NCI-H1105 (cell line): ENCODE data around the gene PRR7.

Experiments
- DNase-seq: peaks from one replicate; lab custom pipeline; 2025; lab: John Stamatoyannopoulos, UW

Gene PRR7

GRCh38 chr5:177452688-177453638 lies 6.3 kb downstream of the PRR7 start:
- DNase-seq: no peak

- DNase-seq: peak; percentile 15
Measured at GRCh38 chr5:177453852-177454396, 7.3 kb downstream of the PRR7 start.

DNA sequence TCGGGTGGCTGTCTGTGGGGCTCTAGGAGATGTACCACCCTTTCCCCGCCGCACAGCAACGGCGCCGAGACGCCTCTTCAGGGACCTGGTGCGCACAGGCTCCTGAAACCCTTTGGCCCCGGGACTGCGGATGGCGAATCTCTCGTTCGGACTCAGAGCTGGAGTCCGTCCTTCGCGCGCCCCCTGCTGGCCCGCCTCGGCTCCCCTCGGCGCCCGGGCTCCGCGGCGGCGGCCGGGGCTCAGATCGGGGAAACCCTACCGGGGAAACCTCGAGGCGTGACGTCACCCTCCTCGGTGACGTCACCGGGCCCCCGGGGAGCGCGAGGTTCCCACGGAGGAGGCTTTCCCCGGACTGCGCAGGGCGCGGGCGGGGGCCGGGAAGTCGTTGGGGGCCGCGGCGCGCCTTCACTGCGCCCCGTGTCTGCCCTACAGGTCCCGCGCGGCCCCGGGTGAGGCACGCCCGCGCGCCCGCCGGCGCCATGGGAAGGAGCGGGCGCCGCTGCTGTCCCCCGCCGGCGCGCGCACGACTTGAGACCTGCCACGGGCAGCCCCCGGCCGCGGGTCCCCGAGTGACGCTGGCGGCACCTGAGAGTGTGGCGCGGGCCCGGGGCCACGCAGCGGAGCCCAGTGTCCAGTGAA lies 7.9 kb downstream of the PRR7 start:
- peak; percentile 49 for DNase-seq

DNA sequence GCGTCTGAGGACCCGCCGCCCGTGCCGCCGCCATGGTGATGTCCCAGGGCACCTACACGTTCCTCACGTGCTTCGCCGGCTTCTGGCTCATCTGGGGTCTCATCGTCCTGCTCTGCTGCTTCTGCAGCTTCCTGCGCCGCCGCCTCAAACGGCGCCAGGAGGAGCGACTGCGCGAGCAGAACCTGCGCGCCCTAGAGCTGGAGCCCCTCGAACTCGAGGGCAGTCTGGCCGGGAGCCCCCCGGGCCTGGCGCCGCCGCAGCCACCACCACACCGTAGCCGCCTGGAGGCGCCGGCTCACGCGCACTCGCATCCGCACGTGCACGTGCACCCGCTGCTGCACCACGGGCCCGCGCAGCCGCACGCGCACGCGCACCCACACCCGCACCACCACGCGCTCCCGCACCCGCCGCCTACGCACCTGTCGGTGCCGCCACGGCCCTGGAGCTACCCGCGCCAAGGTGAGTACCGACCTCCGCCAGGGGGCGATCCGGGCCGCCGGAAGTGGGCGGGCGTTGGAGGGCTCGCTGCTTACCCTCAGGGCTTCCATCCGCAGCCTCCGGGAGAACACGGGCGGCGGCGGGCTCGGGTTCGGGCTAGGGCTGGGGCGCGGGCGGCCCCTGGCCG lies 8.5 kb downstream of the PRR7 start:
- peak; percentile 70 for DNase-seq

DNA sequence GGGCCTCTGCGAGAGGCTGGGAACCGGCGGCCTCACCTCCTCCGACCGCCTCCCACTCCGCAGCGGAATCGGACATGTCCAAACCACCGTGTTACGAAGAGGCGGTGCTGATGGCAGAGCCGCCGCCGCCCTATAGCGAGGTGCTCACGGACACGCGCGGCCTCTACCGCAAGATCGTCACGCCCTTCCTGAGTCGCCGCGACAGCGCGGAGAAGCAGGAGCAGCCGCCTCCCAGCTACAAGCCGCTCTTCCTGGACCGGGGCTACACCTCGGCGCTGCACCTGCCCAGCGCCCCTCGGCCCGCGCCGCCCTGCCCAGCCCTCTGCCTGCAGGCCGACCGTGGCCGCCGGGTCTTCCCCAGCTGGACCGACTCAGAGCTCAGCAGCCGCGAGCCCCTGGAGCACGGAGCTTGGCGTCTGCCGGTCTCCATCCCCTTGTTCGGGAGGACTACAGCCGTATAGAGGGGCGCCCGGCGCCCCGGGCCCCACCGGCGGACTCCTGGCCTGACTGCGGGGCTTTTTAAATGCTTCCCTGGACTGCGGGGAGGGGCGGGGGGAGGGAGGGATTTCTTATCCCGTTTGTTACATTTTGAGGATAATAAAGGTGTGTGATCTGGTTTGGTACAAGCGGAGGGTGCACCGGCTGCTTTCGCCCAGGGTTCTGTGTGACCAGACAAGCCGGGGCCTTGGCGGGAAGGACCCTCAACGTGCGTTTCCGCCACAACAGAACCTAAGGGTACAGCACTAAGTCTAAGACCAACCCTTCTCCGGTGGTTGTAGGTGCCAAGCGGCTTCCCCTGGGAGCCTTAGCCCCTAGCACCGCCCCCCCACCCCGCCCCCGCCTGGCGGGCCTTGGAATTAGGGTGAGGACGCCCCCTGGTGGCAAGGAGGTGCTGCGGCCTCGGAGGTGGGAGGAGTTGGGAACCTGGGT lies 9.3 kb downstream of the PRR7 start:
- DNase-seq: peak; percentile 79

- DNase-seq: no peak
Measured at GRCh38 chr5:177456591-177456964, 10.0 kb downstream of the PRR7 start.

DNA sequence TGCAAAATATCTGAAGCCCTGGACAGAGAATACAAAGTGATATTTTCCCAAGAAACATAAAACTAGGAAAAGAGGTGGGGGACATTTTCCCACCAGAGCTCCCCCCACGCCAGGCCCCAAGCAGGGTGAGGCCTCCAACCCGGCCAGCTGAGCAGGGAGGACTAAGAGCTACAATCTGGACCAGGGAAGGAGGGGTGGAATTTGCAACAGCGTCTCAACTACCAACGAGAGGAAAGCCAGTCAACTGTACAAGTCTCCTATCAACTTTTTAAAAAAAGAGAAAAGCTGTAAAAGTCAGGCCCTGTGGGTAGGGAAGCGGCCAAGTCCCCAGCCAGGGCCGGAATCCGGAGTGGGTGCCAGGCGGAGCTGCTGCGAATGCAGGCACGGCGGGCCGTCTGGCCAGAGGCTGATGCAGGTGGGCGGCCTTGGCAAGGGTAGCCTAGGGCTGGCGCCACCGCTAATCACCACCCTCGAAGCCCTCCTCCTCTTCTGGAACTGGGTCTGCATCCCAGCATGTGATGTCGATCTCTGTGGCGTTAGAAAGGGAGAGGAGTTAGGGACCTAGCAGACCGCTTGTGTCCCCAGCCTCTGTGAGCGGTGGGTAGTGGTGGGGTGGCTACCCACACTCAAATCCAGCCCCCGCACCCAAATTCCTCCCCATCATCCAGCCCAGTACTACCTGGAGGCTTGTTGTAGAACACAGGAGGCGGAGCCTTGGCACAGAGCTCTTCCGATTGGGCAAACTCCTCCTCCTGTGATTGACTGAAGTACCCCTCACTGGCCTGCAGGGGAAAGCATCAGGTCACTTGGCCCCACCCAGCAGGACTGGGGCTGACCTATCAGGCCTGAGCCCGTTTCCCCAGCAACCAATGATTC lies 10.6 kb downstream of the PRR7 start:
- peak; percentile 87 for DNase-seq

DNA sequence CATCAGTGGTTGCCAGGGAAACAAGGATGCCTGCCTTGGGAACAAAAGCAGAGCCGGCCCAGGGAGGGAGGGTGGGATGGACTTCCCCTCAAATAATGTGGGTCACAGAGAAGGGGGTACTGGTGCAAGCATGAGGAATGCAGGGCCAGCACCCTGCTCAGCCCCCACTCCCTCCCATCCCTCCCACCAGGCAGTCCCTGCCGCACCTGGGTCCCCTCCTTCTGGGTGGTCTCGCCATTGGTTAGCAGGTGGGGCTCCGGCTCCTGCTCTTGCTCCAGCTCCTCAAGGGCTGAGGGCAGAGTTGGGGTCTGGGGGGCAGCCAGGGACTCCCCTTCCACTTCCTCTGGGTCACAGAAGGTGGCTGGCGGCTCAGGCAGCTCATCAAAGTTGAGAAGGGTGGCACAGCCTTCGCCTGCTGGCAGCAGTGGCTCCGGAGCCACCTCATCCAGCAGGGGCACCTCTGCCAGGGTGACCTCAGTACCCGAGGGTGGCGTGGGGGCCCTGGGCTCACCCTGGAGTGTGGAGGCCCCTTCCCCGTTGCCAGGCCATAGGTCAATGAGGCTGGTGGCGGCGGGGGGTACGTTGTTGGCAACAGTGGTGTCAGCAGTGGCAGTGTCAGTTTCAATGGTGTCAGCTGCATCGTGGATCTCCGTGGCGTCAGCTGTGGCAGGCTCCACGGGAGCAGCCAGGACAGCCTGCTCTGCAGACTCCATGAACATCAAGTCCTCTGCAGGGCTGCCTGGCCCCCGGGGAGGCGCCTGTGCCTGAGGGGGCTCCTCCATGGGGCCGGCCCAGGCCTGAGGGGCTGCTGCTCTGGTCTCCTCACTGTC lies 11.5 kb downstream of the PRR7 start:
- DNase-seq: no peak

GRCh38 chr5:177458912-177459350 lies 12.3 kb downstream of the PRR7 start:
- DNase-seq: peak; percentile 12

GRCh38 chr5:177459357-177459756 lies 12.7 kb downstream of the PRR7 start:
- no peak for DNase-seq

DNA sequence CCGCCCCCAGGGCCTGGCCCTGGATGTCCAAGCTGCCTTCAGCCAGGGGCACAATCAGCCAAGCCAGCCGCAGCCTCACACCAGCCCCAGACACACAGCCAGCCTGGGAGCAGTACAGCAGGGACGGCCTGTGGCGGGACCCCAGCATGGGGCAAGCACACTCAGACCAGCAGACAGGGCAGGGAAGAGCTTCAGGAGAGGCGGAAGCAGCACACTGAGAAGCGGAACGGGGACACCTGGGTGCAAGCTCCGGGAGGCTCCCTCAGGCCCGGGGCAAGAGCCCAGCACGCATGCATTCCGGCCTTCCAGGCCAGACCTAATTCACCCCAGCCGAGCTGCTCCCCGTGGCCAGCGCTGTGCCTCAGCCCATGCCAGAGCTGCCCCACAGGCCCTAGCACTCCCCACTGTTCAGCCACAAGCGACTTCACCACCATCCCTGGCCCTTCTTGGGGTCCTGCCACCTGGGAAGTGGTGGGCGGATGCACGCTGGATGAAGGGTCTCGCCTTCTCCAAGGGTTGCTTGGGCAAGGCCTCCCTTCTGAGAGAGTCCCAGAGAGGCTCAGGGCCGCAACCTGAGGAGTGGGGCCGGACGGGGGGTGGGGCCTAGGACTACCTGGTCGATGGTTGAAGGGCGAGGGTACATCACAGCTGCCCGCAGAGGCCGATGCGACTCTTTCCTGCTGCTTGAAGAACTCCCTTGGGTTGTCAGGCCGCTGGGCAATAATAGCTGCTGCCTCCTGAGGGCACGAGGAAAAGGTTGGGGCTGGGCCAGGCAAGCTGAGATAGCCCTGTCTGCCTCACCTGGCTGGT lies 13.4 kb downstream of the PRR7 start:
- no peak for DNase-seq

DNA sequence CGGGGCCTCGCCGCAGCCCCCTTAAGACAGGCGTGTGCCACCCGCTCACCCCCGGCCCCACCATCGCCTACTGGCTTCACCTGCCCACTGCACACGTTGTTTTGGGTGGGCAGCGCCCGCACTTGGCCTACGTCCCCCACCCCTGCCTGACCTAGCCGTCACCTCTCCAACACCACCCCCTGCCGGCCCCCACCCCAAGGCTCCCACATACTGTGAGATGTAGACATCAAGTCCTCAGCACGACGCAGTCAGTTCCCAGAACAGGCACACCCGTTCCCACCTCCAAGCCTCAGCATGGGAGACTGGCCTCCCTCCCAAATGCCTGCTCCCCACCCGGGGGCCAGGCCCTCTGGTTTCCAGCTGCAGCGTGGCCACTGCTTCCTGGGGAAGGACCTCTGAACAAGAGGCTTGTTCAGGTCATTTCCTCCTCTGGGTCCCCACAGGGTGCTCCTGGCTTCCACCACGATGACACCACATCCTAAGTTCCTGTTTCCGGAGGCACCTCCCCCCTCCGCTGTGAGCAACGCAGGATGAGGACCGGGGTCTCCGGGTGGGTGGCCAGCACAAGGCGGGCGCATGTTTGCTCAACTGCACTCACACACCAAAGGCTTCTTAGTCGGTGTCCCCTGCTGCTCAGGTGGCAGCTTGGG lies 15.5 kb downstream of the PRR7 start:
- DNase-seq: no peak

DNA sequence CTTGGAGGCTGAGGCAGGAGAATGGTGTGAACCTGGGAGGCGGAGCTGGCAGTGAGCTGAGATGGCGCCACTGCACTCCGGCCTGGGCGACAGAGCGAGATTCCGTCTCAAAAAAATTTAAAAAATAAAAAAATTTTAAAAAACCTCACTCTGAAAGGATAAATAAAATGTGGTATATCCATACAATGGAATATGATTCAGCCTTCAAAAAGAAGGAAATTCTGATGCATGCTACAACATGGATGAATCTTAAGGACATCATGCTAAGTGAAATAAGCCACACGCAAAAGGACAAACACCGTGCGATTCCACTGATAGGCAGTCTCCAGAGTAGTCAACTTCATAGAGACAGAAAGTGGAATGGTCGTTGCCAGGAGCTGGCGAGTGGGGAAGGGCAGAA lies 18.4 kb downstream of the PRR7 start:
- no peak for DNase-seq

DNA sequence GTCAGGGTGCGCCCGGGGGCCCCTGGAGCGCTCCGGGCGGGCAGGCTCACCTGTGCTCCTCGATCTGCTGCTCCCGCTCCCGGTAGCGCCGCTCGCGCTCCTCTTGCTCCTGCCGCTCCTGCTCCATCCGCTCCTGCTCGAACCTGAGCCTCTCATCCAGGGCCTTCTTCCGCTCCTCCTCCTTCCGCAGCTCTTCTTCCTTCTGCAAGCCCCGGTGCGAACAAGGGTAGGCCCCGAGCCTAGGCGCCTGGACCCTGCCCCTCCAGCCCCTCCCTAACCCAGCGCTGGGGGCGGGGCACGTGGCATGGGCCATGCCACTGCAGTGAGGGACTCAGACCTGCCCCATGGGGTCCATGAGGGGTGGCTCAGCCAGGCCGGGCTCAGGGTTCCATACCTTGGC lies 20.2 kb downstream of the PRR7 start:
- DNase-seq: no peak

DNA sequence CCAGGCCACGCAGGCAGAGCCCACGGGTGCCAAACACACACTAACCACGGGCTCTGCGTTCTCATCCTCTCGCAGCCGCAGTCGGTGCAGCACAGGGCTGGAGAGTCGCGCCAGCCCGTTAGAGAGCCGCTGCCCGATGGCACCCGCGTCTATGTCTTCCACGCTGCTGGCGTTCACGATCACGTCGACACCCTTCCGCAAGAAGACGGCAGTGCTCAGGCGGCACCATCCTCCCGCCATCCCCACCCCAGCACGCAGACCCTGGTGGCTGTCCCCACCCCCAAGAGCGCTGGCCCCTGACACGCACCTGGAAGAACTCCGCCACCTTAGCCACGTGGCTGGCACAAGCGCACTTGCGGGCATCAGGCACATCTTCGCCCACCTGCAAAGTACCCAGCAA lies 20.8 kb downstream of the PRR7 start:
- DNase-seq: no peak

DNA sequence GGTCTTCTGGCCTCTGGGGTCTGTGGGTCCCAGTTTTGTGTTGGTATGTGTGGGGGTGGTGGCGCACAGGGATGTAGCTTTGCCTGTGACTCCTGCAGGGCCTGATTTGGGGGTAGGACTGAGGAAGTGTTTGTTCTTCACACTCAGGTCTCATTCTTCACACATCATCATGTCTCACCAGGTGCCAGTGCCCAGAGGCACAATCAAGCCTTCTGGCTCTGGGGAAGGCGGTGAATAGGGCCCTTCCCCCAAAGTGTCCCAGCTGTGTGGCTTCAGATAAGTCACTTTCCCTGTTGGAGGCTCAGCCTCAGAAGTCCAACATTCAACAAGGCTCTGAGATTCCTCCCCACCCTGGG lies 21.7 kb downstream of the PRR7 start:
- no peak for DNase-seq

DNA sequence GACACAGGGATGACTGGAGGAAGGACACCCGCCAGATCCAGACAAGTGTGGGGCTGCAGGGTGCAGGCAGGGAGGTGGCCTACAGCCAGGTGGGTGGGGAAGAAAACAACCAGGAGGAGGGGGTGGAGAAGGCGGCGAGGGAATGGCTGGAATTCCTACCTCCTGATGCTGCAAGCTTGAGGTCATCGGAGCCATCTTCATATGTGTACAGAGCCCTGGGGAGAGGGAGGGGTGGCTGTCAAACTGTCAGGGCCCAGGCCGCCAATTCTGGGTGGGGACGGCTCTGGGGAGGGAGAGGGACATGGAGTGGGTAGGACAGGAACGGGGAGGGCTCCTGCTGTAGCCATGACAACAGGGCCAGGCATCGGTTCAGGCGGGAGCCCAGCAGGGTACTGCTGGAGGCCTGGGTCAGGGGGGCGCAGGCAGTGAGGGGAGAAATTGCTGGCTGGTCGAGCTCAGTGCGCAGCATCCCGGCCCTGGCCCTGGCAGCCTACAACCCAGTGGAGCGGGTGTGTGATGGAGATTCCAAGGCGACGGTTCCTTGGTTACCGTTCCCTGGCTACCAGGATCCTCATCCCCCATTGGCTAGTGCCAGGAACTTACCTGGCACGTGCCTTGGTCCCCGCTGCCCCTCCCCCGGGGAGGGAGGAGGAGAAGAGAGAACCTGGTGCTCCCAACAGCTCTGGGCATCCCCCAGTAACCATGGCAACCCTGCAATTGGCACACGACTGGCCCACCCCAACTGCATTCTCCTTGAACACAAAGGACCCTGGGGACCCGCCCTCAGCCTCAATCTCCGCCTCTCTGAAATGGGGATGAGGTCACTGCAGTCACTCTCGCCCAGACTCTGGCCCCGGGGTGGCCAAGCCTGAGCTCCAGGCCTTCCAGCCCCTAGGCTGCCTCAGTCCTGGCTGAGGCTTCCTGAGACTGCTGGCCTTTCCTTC lies 22.3 kb downstream of the PRR7 start:
- DNase-seq: no peak
